ENCODE measurements around the gene CYP2W1.

CYP2W1 gene

DNA sequence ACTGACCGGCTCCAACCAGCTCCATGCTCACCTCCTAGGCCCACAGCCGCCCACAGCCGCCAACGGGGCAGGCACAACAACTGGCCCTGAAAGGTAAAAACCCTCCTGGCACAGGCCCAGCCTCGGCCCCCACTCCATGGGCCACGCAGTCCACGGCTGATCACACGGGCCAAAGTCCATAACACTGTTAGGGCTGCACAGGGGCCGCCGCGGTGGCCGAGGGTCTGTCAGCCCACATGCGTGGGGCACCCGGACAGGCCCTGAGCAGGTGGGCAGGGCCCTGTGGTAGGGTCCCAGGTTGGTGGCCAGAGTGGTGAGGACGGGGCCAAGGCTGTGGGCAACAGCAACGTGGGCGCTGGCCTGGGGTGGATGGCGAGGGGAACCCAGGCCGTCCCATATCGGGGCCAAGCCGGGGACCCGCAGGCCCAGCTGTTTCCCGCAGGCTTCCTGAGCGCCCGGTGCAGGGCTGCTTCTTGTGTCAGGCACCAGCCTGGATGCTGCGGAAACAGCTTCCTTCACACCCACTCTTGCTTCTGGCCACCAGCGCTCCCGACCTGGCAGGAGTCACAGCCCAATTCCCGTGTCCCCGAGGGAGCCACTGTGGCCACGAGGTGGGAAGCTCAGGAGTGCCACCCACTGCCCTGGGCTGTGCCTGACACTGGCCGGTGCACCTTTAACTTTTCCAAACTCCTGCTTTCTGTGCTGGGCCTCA lies 29.2 kb downstream of the CYP2W1 start:
- DNase-seq, result no peak

DNA sequence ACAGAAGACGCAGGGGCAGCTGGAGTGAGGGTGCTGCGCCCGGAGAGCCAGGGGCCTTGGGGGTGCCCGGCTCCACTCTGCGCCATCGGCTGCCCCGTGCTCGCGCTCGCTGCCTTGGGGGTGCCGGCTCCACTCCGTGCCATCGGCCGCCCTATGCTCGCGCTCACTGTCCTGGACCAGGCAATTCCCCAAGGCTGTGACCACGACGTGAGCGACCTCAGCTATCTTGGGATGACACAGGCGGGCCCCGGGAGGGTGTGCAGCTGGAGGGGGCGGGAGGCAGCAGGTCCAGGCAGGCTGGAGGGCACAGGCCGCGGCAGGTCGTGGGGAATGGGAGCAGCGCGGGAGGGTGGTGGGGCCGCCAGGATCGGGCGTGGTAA lies 29.7 kb downstream of the CYP2W1 start:
- no peak for DNase-seq

DNA sequence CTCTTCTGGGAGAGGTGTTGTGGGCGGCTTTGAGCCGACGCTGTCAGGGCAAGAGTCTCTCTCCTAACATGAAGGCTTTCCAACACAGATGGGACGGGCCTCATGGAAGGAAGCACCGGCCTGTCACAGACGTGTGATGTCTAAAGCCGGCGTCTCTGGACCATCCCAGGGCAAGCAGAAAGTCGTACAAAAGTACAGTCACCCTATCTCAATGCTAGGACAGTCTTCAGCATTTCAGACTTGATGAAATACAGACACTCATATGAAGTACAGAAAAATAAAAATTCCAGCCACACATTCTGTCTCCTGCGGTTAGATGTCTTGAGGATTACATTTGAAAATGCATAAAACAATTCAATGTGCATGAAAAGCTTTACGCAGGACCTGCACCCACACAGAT lies 30.6 kb downstream of the CYP2W1 start:
- DNase-seq, result no peak

DNA sequence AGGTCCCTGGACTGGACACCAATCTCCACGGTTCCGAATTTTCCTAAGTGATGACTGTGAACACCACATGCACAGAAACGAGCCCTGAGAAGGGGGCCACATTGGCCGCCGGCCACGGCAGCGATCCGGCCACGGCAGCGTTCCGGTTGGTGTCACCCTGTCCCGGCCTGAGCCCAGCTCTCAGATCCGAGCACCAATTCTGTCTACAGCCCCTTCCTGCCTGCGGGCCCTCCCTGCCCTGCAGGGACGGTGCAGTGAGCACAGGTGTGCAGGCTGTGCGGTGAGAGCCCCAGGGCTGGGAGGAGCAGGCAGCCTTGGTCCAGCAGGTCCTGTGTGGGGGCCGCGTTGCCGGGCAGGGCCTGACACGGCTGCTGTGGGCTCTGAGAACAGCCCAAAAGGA lies 31.7 kb downstream of the CYP2W1 start:
- no peak for DNase-seq

DNA sequence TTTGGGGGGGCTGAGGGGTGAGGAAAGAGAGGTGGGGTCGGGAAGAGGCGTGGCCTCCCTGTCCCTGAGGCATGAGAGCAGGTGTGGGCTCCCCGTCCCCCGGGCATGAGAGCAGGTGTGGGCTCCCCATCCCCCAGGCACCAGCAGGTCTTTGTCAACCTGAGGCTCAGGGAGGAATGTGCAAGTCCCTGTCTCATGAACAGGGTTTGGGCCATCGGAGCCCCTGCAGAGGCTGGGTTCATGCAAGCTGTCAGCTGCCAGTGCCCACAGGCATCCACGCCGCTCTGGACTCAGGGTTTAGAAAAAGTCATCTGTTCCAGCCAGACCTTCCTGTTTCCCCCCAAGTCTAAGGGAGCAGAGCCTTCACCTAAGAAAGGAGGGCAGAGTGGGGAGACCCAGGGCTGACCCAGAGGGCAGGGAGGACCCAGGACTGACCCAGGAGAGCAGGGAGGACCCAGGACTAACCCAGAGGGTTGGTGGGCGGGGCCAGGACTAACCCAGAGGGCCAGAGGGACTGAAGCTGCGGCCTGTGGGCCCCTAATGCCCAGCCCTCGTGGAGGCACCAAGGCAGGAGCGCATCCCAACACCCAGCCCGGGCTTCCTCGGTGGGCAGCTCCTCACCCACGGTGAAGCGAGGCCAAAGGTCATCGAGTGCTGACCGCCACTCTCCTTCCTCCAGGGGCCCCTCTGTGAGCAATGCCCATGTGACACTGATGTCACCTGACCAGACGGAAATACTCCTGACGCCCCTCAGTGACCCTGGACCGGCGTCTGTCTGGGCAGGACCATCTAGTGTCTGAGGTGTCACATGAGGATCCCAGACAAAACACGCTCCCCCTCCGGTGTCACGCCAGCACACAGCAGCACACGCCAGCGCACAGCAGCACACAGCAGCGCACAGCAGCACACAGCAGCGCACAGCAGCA lies 32.5 kb downstream of the CYP2W1 start:
- DNase-seq, result no peak

DNA sequence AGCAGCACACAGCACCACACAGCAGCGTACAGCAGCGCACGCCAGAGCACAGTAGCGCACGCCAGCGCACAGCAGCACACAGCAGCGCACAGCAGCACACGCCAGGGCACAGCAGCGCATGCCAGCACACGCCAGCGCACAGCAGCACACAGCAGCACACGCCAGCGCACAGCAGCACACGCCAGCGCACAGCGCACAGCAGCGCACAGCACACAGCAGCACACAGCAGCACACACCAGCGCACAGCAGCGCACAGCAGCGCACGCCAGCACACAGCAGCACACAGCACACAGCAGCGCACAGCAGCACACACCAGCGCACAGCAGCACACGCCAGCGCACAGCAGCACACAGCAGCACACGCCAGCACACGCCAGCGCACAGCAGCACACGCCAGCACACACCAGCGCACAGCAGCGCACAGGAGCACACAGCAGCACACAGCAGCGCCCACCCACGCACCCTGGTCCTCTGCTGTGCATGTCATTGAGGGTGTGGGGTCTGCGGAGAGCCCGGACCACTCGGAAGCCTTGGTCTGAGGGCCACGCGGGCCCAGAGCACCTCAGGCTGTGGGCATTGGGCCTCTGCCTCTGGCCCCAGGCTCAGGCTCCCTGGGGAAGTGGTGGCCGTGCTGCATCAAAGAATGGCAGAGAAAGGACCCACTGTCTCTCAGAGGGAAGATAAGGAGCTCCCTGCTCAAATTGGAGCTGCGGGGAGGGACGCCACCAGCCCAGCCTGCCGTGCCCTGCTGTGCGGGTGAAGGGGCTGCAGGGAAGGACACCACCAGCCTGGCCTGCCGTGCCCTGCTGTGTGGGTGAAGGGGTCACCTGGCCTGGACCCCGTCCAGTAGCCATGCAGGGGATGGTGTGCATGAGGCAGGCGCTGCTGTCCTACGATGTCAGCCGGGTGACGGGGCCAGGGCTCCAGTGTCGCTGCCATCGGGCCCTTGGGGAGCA lies 33.9 kb downstream of the CYP2W1 start:
- DNase-seq, result no peak

DNA sequence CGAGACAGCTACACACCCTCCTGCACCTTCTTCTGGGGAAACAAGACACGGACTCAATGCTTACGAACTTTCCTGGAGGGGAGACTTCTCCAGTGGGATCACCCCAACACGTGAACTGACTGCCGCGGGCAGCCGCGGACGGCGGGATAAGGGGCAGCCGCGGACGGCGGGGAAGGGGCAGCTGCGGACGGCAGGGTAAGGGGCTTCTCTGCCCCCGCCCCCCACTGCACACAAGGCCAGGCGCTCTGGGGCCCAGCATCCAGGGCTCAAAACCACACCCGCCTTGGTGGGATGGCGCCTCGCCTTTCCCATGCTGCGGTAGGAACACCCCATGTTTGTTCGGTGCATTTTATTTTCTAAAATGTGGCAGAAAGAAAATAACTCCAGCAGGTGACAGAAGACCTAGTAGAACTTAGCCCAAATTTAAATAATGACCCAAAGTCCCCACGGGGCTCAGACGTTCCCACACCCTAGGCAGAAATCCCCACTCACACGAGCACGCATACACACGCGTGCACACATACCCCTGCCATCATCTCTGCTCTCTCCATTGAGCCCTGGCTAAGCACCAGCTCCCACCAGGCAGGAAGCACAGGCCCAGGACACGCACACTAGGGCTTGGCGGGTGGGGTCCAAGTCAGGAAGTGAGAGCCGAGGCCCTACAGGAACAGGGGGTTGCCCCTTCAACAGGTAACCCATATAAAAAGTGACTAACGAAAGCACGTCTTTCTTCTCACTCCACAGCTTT lies 34.8 kb downstream of the CYP2W1 start:
- DNase-seq, result no peak

GRCh38 chr7:1018334-1018695 lies 35.3 kb downstream of the CYP2W1 start:
- no peak for DNase-seq

- DNase-seq, result no peak
Observed at GRCh38 chr7:1019255-1019785, 36.3 kb downstream of the CYP2W1 start.

DNA sequence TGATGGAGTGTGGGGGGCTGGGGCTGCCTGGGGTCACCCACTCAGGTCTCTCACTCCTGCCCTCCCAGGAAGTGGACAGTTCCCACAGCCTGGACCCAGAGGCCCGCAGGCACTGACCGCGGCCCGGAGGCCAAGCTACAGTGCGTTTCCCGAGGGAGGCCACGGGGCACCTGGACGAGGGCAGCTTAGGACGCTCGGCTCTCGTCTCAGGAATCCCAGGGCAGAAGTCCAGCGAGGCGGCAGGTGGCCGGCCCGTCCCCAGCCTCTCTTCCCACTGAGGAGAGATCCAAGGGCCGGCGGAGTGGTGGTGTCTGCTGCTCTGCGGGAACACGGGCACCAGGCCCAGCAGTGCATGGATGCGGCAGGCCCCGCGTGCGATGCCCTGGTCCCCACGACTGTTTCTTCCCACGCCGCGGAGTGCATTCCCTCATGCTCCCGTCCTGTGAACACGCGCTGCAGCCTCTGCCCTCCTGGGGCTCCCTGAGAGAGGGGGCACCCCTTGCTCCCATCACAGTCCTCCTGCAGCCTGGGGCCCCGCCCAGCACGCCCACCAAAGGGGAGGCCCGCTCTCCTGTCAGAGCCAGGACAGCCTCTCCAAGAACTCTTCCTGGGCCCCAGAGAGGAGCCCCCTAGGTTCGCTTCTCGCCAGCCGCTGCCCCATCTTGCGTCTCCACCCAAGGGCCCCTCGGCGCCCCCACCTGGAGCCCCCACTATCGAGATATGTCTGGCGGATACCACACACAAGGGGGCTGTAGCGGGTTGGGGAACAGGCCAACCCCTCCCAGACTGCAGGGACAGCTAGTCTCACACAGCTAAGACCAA lies 37.0 kb downstream of the CYP2W1 start:
- DNase-seq, result no peak

DNA sequence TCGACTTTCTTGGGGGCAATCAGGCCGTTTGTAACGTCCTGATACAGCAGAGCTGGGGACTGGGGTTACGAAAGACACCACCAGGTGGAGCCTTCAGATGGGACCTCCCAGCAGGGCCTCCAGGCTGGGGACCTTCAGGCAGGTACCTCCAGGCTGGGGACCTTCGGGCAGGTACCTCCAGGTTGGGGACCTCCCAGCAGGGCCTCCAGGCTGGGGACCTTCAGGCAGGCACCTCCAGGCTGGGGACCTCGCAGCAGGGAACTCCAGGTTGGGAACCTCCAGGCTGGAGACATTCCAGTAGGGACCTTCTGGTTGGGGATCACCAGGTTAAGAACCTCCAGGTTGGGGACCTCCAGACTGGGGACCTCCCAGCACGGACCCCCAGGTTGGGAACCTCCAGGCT lies 37.9 kb downstream of the CYP2W1 start:
- no peak for DNase-seq

DNA sequence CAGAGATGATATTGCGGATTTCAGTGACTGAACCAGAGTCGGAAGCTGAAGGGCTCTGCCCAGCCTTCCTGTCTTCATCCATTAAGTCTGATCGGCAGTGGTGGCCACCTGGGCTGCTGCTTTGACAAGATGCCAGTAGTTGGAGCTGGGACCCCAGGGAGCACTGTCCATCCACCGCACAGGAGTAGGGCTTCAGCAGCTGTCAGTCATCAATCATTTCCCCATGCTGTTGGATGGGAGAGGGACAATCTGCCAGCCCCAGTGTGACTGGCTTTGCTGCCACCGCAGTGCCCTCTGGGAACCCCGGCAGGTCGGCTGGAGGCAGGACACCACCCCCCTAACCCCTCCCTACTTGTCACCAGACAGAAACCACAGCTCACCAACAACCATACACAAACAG lies 38.4 kb downstream of the CYP2W1 start:
- no peak for DNase-seq

GRCh38 chr7:1021931-1022330 lies 39.0 kb downstream of the CYP2W1 start:
- DNase-seq, result no peak

DNA sequence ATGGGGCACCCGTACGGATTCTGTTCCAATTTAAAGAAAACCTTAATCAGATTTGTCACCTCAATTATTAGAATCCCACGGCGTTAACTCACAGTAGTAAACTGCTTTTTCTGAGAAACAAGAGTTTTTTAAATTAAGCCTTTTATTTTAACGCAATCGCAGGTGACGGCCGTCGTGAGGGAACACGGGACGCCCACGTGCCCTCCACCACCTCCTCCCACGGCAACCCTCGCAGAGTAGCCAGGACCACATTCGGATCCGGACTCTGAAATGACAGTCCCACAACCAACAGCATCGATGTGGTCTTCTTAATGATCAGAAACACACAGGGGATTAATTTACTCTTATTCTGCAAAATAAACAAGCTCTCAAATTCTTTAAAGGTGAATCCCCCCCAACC lies 39.4 kb downstream of the CYP2W1 start:
- no peak for DNase-seq

GRCh38 chr7:1022801-1023465 lies 40.0 kb downstream of the CYP2W1 start:
- no peak for DNase-seq

DNA sequence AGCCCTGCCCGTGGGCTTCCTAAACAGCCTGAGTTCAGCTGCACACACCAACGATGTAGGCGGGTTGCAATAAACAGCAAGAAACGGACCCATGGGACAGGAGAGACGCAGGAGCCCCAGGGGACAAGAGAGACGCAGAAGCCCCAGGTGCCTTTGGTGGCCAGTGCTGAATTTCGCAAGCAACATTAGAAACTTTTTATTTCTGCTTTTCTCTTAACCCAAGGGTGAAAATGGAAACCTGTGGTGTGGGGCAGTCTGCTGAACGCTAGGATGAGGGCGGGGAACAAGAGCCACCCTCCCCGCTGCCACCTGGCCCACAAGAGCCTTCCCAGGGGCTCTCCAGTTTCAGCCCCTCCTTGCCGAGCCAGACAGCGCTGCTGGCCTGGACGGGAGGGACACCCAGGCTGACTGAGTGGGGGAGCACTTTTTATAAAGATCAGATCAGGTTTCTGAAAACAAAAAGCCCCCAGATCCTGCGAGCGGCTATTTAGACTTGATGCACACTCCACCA lies 41.4 kb downstream of the CYP2W1 start:
- no peak for DNase-seq

DNA sequence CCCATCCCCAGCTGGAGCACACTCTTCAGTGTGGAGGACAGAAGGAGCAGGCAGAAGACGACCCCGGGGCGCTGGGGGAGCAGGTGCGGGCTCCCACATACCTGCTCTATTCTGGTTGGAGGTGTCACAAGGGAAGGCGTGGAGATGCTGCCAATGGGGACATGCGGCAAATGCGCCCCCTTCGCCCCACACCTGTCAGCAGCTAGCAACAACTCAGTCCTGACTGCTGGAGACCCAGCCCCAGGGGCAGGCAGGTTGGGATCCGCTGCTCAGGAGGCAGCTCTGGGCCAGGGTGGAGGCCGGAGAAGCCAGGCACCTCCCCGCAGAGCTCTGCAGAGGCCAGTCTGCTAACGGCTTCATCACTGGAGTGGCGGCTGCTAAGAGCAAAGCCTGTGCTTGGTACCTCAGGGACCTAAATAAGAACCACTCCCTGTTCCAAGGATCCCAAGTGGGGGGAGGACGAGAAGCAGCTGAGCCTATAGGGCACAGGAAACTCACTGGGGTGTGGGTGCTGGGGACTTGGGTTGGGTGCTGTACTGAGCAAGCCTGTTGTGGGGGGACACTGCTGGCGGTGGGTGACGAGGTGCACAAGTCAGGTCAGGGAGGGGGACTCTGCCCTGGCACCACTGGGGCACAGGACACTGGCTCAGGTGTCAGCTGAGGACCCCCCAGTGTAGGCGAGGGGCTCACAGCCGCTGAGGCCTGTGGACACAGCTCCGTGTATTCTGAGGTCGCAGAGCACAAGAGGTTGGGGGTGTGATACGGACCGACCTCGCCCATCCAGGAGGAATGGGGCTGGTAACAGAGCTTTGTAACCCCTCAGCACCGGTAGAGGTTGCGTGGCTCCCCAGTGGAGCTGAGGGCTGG lies 42.1 kb downstream of the CYP2W1 start:
- DNase-seq, result no peak

Measured in amygdala (tissue), 56 donors.